CD4-positive, CD25-positive, alpha-beta regulatory T cell (primary cell): ENCODE data around the gene CPED1. TPM values are rescaled to one million over a fixed set of nuclear protein-coding genes. Genes with fewer than 3 reads are reported as not detected.
A peak's percentile ranks its signal among the peaks of the same experiment; 100 is the strongest.

Source experiments
- ATAC-seq, 2 donors: fragments of 150-1000 bp; cut with Tn5 transposase; one replicate each; pipeline ENCODE4 v1.10.0; 2021; ENCODE audit warnings: low read depth in 2 of 2, moderate number of reproducible peaks in 2 of 2, moderate library complexity in 1 of 2
- DNase-seq, 3 donors: peaks; one replicate each; pipeline versions ENCODE4 v3.0.0 to v3.0.0-alpha.2; 2012 to 2022; ENCODE audit warnings: mixed read lengths in 1 of 3
- H3K27ac ChIP-seq: one replicate; pipeline ENCODE4 v1.7.0; 2013; ENCODE audit warnings: mild to moderate bottlenecking, low read length; ENCODE audit not compliant: insufficient read depth, poor library complexity, severe bottlenecking
- H3K27me3 ChIP-seq: one replicate; pipeline ENCODE4 v1.7.0; 2013; ENCODE audit warnings: low read length; ENCODE audit not compliant: control insufficient read depth, insufficient read depth
- H3K36me3 ChIP-seq: one replicate; pipeline ENCODE4 v1.7.0; 2013; ENCODE audit warnings: mild to moderate bottlenecking, low read length, moderate library complexity; ENCODE audit not compliant: control insufficient read depth, insufficient read depth
- H3K4me1 ChIP-seq: 2 replicates; pipeline ENCODE4 v1.7.0; 2013; ENCODE audit warnings: mild to moderate bottlenecking, low read length; ENCODE audit not compliant: insufficient read depth, control insufficient read depth, poor library complexity, severe bottlenecking
- H3K4me3 ChIP-seq: one replicate; pipeline ENCODE4 v1.7.0; 2013; ENCODE audit warnings: low read depth, mild to moderate bottlenecking, low read length, moderate library complexity
- H3K9me3 ChIP-seq, 2 experiments: 1 replicate in 1 of 2; 2 replicates in 1 of 2; pipeline ENCODE4 v1.7.0; 2013; ENCODE audit warnings: low read length in 2 of 2, mild to moderate bottlenecking in 1 of 2, moderate library complexity in 1 of 2; ENCODE audit not compliant: control insufficient read depth in 2 of 2
- H3K27ac Mint-ChIP-seq, 3 donors: one replicate each; pipeline ENCODE4 v1.8.0; 2020 to 2022; ENCODE audit warnings: mild to moderate bottlenecking in 3 of 3, mixed read lengths in 3 of 3, moderate library complexity in 2 of 3
- H3K27me3 Mint-ChIP-seq: one replicate; pipeline ENCODE4 v1.8.0; 2022; ENCODE audit warnings: mild to moderate bottlenecking, mixed read lengths
- H3K36me3 Mint-ChIP-seq: one replicate; pipeline ENCODE4 v1.8.0; 2020; ENCODE audit warnings: mixed read lengths
- H3K4me1 Mint-ChIP-seq, 4 donors: one replicate each; pipeline ENCODE4 v1.8.0; 2020 to 2022; ENCODE audit warnings: mixed read lengths in 4 of 4, mild to moderate bottlenecking in 1 of 4
- H3K4me3 Mint-ChIP-seq, 4 donors: one replicate each; pipeline ENCODE4 v1.8.0; 2020 to 2022; ENCODE audit warnings: mild to moderate bottlenecking in 4 of 4, mixed read lengths in 4 of 4, moderate library complexity in 3 of 4
- H3K9me3 Mint-ChIP-seq, 7 donors: one replicate each; pipeline ENCODE4 v1.8.0; 2020 to 2022; ENCODE audit warnings: mixed read lengths in 7 of 7, mild to moderate bottlenecking in 3 of 7, moderate library complexity in 2 of 7
- polyA plus RNA-seq, 4 donors: library from polyadenylated mRNA; unstranded; fragments of 300-500 nt; fragmentation: Illumina TruSeq; gene quantifications; one replicate each; pipeline ENCODE4 v1.2.3, GENCODE V29; 2021
- total RNA-seq: library from RNA; stranded (reverse); gene quantifications from one replicate; pipeline ENCODE4 v1.2.3, GENCODE V29; 2022

The CPED1 gene
- total and polyA plus RNA-seq, 5 donors from 2014 or later, result 0.17 to 0.24 TPM; not detected in 3

GRCh38 chr7:121079425-121080169 is 91.1 kb downstream of the CPED1 start:
- Histone ChIP-seq H3K9me3 (no peaks in the 10 kb centered on the region), H3K4me3 (no peak overlapping the region), H3K36me3 (no peaks in the 10 kb centered on the region), H3K27ac (no peak overlapping the region), H3K27me3 (no peaks in the 10 kb centered on the region), H3K4me1 (no peaks in the 10 kb centered on the region)
- Mint-ChIP-seq H3K36me3 (no peaks in the 10 kb centered on the region), H3K27me3 (peaks cover 32% of the 10 kb centered on the region), H3K4me3 (no peak overlapping the region), H3K9me3 (no peaks in the 10 kb centered on the region), H3K27ac (no peak overlapping the region), H3K4me1 (peaks cover 0 to 5% (median 1%) of the 10 kb centered on the region in 4 donors)
- ATAC-seq, result no peak
- no peak for DNase-seq

GRCh38 chr7:121080257-121080912 is 91.9 kb downstream of the CPED1 start:
- Histone ChIP-seq H3K36me3 (no peaks in the 10 kb centered on the region), H3K27ac (no peak overlapping the region)

DNA sequence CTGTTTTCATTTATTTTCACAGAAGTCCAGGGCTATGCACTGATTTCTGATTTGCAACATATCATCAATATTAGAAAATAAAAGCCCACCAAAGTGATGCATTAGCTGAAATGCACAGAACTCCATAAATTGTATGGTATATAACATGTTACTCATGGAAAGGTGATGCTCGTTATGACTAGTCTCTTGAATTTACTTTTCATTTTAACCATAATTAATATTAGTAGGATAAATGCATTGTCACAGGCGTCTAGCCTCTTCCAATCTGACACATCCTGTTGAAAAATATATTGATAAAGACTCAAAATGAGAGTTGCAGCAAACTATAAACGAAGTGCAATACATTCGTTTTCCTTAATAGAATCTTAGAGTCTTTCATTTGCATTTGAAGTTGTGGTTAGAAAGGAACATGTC is 92.4 kb downstream of the CPED1 start:
- Histone ChIP-seq H3K36me3 (no peaks in the 10 kb centered on the region), H3K27me3 (no peaks in the 10 kb centered on the region), H3K27ac (no peak overlapping the region), H3K4me1 (no peaks in the 10 kb centered on the region), H3K9me3 (no peaks in the 10 kb centered on the region), H3K4me3 (no peak overlapping the region)
- H3K4me1 Mint-ChIP-seq, result peaks cover 0 to 5% (median 1%) of the 10 kb centered on the region in 4 donors
- no peak overlapping the region for H3K27ac Mint-ChIP-seq
- DNase-seq (no peak), ATAC-seq (no peak)
- no peak overlapping the region for H3K4me3 Mint-ChIP-seq
- no peaks in the 10 kb centered on the region for H3K9me3 Mint-ChIP-seq
- no peaks in the 10 kb centered on the region for H3K36me3 Mint-ChIP-seq
- peaks cover 28% of the 10 kb centered on the region for H3K27me3 Mint-ChIP-seq

More at GRCh38 chr7:121080257-121080912, 91.9 kb downstream of the CPED1 start:
- Histone ChIP-seq H3K4me1 (no peaks in the 10 kb centered on the region), H3K9me3 (no peaks in the 10 kb centered on the region), H3K4me3 (no peak overlapping the region), H3K27me3 (no peaks in the 10 kb centered on the region)
- Mint-ChIP-seq H3K27me3 (peaks cover 28% of the 10 kb centered on the region), H3K4me1 (peaks cover 0 to 5% (median 1%) of the 10 kb centered on the region in 4 donors), H3K27ac (no peak overlapping the region), H3K4me3 (no peak overlapping the region), H3K9me3 (no peaks in the 10 kb centered on the region), H3K36me3 (no peaks in the 10 kb centered on the region)
- ATAC-seq, result no peak
- DNase-seq, result no peak

- no peak overlapping the region for H3K4me3 Mint-ChIP-seq
Measured at GRCh38 chr7:121081327-121081936, 92.9 kb downstream of the CPED1 start.

DNA sequence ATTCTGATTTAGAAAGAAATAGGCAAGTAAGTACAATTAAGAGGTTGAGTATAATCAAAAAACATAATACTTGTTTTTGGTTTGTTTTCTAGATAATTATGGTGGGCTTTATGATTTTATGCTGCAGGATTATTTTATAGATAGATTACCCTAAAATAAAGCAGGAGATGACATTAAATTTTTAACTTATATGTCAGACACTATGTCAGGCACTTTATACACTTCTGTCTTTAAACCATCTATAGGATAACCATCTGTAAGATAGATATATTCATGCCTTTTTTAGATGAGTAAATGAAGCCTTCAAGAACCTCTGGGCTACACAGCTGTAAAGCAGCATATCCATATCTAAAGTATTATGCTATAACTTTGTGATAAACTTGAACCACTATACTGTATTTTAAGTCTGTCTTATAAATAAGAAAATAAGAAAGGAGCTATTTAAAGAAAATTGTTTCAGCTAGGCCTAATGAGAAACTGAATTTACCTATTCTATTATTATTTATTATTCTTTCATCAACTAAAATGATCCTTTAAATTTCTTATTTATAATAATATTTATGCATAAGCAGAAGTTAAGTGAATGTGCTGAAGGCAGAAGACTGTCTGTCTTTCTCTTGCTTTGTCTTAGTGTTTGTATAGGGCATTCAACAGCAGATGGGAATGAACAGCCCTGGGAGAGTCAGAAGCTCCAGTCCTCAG is 94.0 kb downstream of the CPED1 start:
- ATAC-seq, result no peak
- no peaks in the 10 kb centered on the region for H3K4me1 ChIP-seq
- no peak overlapping the region for H3K27ac ChIP-seq
- Mint-ChIP-seq H3K27ac (no peak overlapping the region), H3K4me3 (no peak overlapping the region), H3K27me3 (peaks cover 25% of the 10 kb centered on the region), H3K9me3 (no peaks in the 10 kb centered on the region), H3K36me3 (no peaks in the 10 kb centered on the region), H3K4me1 (peaks cover 0 to 5% (median 1%) of the 10 kb centered on the region in 4 donors)
- no peak overlapping the region for H3K4me3 ChIP-seq
- H3K36me3 ChIP-seq, result no peaks in the 10 kb centered on the region
- no peak for DNase-seq
- no peaks in the 10 kb centered on the region for H3K9me3 ChIP-seq
- H3K27me3 ChIP-seq, result no peaks in the 10 kb centered on the region

More at GRCh38 chr7:121081327-121081936, 92.9 kb downstream of the CPED1 start:
- no peak overlapping the region for H3K27ac ChIP-seq
- Mint-ChIP-seq H3K27ac (no peak overlapping the region), H3K9me3 (no peaks in the 10 kb centered on the region), H3K4me1 (peaks cover 0 to 5% (median 1%) of the 10 kb centered on the region in 4 donors), H3K27me3 (peaks cover 28% of the 10 kb centered on the region), H3K36me3 (no peaks in the 10 kb centered on the region)
- ATAC-seq (peak; percentile 46 to 60), DNase-seq (peak in 2 of 3 donors; percentile 44 to 60)
- no peaks in the 10 kb centered on the region for H3K36me3 ChIP-seq
- no peaks in the 10 kb centered on the region for H3K4me1 ChIP-seq
- H3K9me3 ChIP-seq, result no peaks in the 10 kb centered on the region
- H3K27me3 ChIP-seq, result no peaks in the 10 kb centered on the region
- no peak overlapping the region for H3K4me3 ChIP-seq

DNA sequence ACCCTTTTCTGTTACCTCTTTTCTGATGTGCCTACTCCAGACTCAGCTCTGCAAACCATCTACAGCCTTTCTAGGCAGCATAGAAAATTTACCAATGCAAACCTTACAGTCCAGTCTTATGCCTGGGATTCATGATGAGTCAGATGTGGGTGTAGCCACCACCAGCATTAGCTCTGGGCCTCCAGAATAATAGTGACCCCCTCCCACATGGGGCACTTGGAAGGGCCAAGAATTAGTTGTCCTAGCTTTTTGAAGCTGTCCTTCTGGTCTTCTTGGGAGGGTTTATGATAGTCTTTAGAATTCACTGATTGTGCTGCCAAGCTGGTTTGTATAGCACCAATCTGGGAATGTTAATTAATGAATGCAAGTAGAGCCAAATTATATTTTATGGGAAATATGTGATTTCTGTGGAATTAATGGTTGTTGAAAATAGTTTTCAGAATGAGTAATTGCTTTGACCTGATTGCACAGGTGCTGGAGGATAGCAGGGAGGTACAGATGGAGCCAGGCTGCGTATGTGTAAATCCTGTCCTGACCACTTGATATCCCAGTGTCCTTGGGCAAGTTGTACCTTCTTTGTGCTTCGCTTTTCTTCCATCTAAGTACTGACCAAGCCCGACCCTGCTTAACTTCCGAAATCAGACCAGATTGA is 94.8 kb downstream of the CPED1 start:
- DNase-seq (no peak), ATAC-seq (no peak)
- Mint-ChIP-seq H3K27ac (no peak overlapping the region), H3K4me1 (peaks cover 0 to 5% (median 1%) of the 10 kb centered on the region in 4 donors), H3K36me3 (no peaks in the 10 kb centered on the region), H3K4me3 (no peak overlapping the region), H3K27me3 (peaks cover 25% of the 10 kb centered on the region), H3K9me3 (no peaks in the 10 kb centered on the region)
- Histone ChIP-seq H3K9me3 (no peaks in the 10 kb centered on the region), H3K4me3 (no peak overlapping the region), H3K36me3 (no peaks in the 10 kb centered on the region), H3K4me1 (no peaks in the 10 kb centered on the region), H3K27me3 (no peaks in the 10 kb centered on the region), H3K27ac (no peak overlapping the region)

- Mint-ChIP-seq H3K4me3 (no peak overlapping the region), H3K27me3 (peaks cover 20% of the 10 kb centered on the region), H3K36me3 (no peaks in the 10 kb centered on the region), H3K27ac (no peak overlapping the region), H3K4me1 (peaks cover 0 to 5% (median 1%) of the 10 kb centered on the region in 4 donors), H3K9me3 (no peaks in the 10 kb centered on the region)
- no peaks in the 10 kb centered on the region for H3K27me3 ChIP-seq
- H3K4me3 ChIP-seq, result no peak overlapping the region
- DNase-seq, result no peak
- ATAC-seq, result no peak
- H3K36me3 ChIP-seq, result no peaks in the 10 kb centered on the region
- no peak overlapping the region for H3K27ac ChIP-seq
- H3K9me3 ChIP-seq, result no peaks in the 10 kb centered on the region
- H3K4me1 ChIP-seq, result no peaks in the 10 kb centered on the region
Measured at GRCh38 chr7:121083790-121084251, 95.3 kb downstream of the CPED1 start.
